Measurements from ENCODE around the gene C11orf54. TPM values are rescaled to one million over a fixed set of nuclear protein-coding genes. Genes with fewer than 3 reads are reported as not detected.
"Not testable (repeated sequence)": the region's sequence is repeated elsewhere in the genome, so short reads cannot be mapped to it uniquely, and the experiment has no call there.

The C11orf54 gene
- total RNA-seq, 2 donors from 2014 or later, result 20.2 to 32.0 TPM

DNA sequence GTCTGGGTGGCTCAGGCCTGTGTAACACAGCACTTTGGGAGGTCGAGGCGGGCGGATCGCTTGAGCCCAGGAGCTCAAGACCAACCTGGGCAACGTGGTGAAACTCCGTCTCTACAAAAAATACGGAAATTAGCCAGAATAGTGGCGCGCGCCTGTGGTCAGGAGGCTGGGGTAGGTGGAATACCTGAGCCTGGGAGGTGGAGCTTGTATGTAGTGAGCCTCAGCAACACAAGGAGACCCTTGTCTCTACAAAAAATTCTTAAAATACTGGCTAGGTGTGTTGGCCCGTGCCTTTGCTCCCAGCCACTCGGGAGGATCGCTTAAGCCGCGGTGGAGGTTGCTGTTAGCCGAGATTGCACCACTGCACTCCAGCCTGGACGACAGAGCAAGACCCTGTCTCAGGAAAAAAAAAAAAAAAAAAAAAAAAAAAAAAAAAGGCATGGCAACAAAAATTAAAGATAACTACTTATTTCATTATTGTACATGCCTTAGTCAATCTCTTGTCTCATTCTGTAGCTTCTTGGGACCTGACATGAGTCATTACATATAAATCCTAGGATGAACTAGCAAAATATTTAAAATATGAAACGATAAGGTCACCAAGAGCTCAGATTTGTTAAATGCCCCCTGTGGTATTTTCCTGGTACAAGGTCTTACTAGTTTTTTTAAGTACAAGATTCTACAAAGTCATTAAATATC lies 1.3 kb upstream of the C11orf54 start:
- Histone ChIP-seq H3K9me3 (no peaks in the 10 kb centered on the region), H3K27ac (no peak overlapping the region), H3K36me3 (peaks cover 14% of the 10 kb centered on the region), H3K27me3 (replicated peaks; ENCODE audit: insufficient read depth) (no peaks in the 10 kb centered on the region), H3K4me1 (ENCODE audit: control insufficient read depth in 1 of 2, low read depth in 2 of 2) (peaks cover 24 to 56% of the 10 kb centered on the region in 2 donors), H3K4me3 (peak overlapping the region; percentile 82)
- ATAC-seq (ENCODE audit: insufficient number of reproducible peaks, low FRiP score, low read depth), result no peak
- DNase-seq (ENCODE audit: low spot score), result no peak
- TF ChIP-seq, protein P1, sequence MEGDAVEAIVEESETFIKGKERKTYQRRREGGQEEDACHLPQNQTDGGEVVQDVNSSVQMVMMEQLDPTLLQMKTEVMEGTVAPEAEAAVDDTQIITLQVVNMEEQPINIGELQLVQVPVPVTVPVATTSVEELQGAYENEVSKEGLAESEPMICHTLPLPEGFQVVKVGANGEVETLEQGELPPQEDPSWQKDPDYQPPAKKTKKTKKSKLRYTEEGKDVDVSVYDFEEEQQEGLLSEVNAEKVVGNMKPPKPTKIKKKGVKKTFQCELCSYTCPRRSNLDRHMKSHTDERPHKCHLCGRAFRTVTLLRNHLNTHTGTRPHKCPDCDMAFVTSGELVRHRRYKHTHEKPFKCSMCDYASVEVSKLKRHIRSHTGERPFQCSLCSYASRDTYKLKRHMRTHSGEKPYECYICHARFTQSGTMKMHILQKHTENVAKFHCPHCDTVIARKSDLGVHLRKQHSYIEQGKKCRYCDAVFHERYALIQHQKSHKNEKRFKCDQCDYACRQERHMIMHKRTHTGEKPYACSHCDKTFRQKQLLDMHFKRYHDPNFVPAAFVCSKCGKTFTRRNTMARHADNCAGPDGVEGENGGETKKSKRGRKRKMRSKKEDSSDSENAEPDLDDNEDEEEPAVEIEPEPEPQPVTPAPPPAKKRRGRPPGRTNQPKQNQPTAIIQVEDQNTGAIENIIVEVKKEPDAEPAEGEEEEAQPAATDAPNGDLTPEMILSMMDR (IDR thresholded peaks at IDR 0.05), result no peak

DNA sequence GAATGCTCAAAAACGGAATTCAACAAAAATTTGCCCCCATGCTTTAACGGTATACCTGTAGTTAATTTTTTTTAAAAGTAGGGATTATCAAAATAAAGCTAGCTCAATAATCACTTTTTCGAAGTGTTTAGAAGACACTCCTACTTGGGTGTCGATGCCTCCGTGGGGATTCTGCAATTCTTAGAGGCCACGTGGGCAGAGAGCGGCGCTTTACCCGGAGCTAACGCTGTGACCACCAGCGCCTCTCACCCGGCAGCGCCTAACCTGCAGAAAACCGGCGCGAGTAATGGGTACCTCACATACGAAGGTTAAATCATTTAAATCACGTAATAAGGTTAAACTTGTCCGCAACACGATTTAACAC lies 760 bp upstream of the C11orf54 start:
- TF ChIP-seq, protein P1 (IDR thresholded peaks at IDR 0.05), result no peak
- Histone ChIP-seq H3K36me3 (peaks cover 9% of the 10 kb centered on the region), H3K4me1 (ENCODE audit: control insufficient read depth in 1 of 2, low read depth in 2 of 2) (peaks cover 24 to 61% of the 10 kb centered on the region in 2 donors), H3K27ac (peak overlapping the region; percentile 81 to 96), H3K4me3 (peak overlapping the region; percentile 82), H3K27me3 (replicated peaks; ENCODE audit: insufficient read depth) (no peaks in the 10 kb centered on the region), H3K9me3 (no peaks in the 10 kb centered on the region)
- no peak for ATAC-seq (ENCODE audit: insufficient number of reproducible peaks, low FRiP score, low read depth)
- no peak for DNase-seq (ENCODE audit: low spot score)

DNA sequence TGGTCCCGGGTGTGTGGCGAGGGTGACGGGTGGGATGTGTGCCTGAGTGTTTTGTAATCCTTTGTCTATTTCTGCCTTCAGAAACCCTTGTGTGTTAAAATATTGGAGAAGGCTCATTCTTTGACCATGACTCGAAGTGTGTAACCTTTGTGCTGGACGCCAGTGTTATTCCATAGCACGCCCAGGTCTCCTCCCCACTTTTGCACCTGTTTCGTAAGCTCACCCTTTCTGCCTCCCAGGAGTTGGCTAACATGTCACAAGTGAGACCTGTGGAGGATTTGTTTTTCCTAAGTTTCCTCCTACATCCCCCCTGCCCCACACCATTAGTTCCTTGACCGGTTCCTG lies 382 bp downstream of the C11orf54 start:
- ATAC-seq (ENCODE audit: insufficient number of reproducible peaks, low FRiP score, low read depth), result peak; percentile 47
- no peak for DNase-seq (ENCODE audit: low spot score)
- H3K4me1 ChIP-seq (ENCODE audit: control insufficient read depth in 1 of 2, low read depth in 2 of 2), result peaks cover 29 to 67% of the 10 kb centered on the region in 2 donors

DNA sequence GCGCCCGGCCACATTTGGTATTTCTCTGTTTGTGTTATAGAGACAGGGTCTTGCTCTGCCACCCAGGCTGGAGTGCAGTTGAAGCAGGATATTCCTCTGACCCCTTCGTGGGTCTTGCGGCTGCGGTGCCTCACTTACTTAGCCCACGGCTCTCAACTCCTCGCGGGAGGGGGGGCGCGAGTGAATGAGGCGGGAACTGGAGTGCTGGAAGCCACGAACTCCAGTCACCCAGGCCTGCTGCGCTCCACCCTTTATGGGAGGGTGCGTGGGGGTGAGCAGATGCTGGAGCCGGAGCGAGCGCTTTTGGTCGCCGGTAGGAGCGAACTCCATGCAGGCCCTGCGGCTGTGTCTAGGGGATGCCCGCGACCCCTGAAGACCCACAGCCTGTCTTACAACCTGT lies 1.8 kb downstream of the C11orf54 start:
- ATAC-seq (ENCODE audit: insufficient number of reproducible peaks, low FRiP score, low read depth) (no peak), DNase-seq (ENCODE audit: low spot score) (no peak)
- peaks cover 25 to 59% of the 10 kb centered on the region in 2 donors for H3K4me1 ChIP-seq (ENCODE audit: control insufficient read depth in 1 of 2, low read depth in 2 of 2)
- H3K27me3 ChIP-seq (replicated peaks; ENCODE audit: insufficient read depth), result no peaks in the 10 kb centered on the region
- TF ChIP-seq, protein P1 (IDR thresholded peaks at IDR 0.05), result no peak
- no peak overlapping the region for H3K4me3 ChIP-seq
- H3K27ac ChIP-seq, result no peak overlapping the region
- no peaks in the 10 kb centered on the region for H3K9me3 ChIP-seq
- no peaks in the 10 kb centered on the region for H3K36me3 ChIP-seq

More for the DNA sequence above, 382 bp downstream of the C11orf54 start:
- Histone ChIP-seq H3K36me3 (no peaks in the 10 kb centered on the region), H3K27me3 (replicated peaks; ENCODE audit: insufficient read depth) (no peaks in the 10 kb centered on the region), H3K9me3 (no peaks in the 10 kb centered on the region), H3K4me3 (peak overlapping the region; percentile 82), H3K27ac (peak overlapping the region; percentile 81 to 96)
- TF ChIP-seq, protein P1 (IDR thresholded peaks at IDR 0.05), result no peak

DNA sequence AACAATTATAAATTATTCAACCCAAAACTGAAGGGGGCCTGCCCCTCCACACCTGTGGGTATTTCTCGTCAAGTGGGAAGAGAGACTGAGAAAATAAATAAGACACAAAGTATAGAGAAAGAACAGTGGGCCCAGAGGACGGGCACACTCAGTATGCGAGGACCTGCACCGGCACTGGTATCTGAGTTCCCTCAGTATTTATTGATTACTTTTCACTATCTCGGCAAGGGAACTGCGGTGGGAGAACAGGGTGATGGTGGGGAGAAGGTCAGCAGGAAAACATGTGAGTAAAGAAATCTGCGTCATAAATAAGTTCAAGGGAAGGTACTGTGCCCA lies 3.2 kb downstream of the C11orf54 start:
- no peak for ATAC-seq (ENCODE audit: insufficient number of reproducible peaks, low FRiP score, low read depth)
- no peaks in the 10 kb centered on the region for H3K27me3 ChIP-seq (replicated peaks; ENCODE audit: insufficient read depth)
- H3K36me3 ChIP-seq, result no peaks in the 10 kb centered on the region
- H3K9me3 ChIP-seq, result no peaks in the 10 kb centered on the region
- peaks cover 12 to 46% of the 10 kb centered on the region in 2 donors for H3K4me1 ChIP-seq (ENCODE audit: control insufficient read depth in 1 of 2, low read depth in 2 of 2)
- no peak for DNase-seq (ENCODE audit: low spot score)
- H3K4me3 ChIP-seq, result peak overlapping the region; percentile 62
- TF ChIP-seq, protein P1 (IDR thresholded peaks at IDR 0.05), result no peak
- peak overlapping the region; percentile 73 to 82 for H3K27ac ChIP-seq

DNA sequence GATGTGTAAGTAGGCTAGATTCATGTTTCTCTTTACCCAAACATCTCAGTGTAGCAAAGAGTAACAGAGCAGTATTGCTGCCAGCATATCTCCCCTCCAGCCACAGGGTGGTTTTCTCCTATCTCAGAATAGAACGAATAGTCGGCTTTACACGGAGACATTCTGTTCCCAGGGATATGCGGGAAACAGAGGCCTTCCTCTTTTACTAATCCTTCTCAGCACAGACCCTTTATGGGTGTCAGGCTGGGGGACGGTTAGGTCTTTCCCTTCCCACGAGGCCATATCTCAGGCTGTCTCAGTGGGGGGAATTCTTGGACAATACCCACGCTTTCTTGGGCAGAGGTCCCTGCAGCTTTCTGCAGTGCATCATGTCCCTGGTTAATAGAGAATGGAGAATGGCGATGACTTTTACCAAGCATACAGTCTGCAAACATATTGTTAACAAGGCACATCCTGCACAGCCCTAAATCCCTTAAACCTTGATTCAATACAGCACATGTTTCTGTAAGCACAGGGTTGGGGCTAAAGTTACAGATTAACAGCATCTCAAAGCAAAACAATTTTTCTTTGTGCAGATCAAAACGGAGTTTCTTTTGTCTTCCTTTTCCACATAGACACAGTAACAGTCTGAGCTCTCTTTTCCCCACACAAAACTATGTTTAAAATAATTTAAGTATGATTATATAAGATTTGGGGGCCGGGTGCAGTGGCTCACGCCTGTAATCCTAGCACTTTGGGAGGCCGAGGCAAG lies 3.7 kb downstream of the C11orf54 start:
- peak overlapping the region; percentile 62 for H3K4me3 ChIP-seq
- H3K27ac ChIP-seq, result peak overlapping the region; percentile 73 to 82

More for the DNA sequence above, 3.7 kb downstream of the C11orf54 start:
- H3K27me3 ChIP-seq (replicated peaks; ENCODE audit: insufficient read depth); DNase-seq (ENCODE audit: low spot score); H3K36me3 ChIP-seq; H3K9me3 ChIP-seq; ATAC-seq (ENCODE audit: insufficient number of reproducible peaks, low FRiP score, low read depth): not testable (repeated sequence)
- H3K4me1 ChIP-seq (ENCODE audit: control insufficient read depth in 1 of 2, low read depth in 2 of 2), result peaks cover 8 to 40% of the 10 kb centered on the region in 2 donors
